ENCODE measurements around the gene MAP1LC3A.

- no peak for TF ChIP-seq CTCF (conservative IDR thresholded peaks at IDR 0.05)
- TF ChIP-seq ZFX (IDR thresholded peaks at IDR 0.05), result no peak
Observed at GRCh38 chr20:34517114-34517505, 41.4 kb upstream of the MAP1LC3A start.

Measured in C4-2B (cell line).